Panc1 (cell line): ENCODE measurements around the gene ROBO2. TPM values are rescaled to one million over a fixed set of nuclear protein-coding genes. Genes with fewer than 3 reads are reported as not detected.

Experiments used
- ATAC-seq: fragments of 200-7000 bp; cut with Tn5 transposase; 2 replicates; pipeline ENCODE4 v1.9.1; 2020; ENCODE audit warnings: mild to moderate bottlenecking, moderate library complexity
- BruUV-seq: library from RNA; stranded (reverse); fragments of 400-500 nt; replicated peaks from 2 replicates; lab custom pipeline; 2021; lab: Mats Ljungman, UMichigan
- CTCF ChIA-PET: fragments of 300-600 bp; sonication (Branson Sonifier 250); formaldehyde crosslinking; loops from one replicate; lab custom pipeline; 2022; ENCODE audit warnings: antibody characterized with exemption; lab: Charles Lee
- POLR2A ChIA-PET: fragments of 300-600 bp; sonication (Branson Sonifier 250); formaldehyde crosslinking; loops from one replicate; lab custom pipeline; 2022; ENCODE audit warnings: antibody characterized with exemption; lab: Charles Lee
- DNase-seq: peaks from one replicate; pipeline ENCODE4 v3.0.0-alpha.2; 2010; ENCODE audit warnings: low read depth, low spot score
- H3K27ac ChIP-seq: 2 replicates; pipeline ENCODE4 v1.5.1; 2011; ENCODE audit warnings: mild to moderate bottlenecking, low read length, inconsistent platforms
- H3K27me3 ChIP-seq: fragments of 200-500 bp; sonication (Bioruptor generic); 2 replicates; pipeline ENCODE4 v1.6.0; 2014; ENCODE audit warnings: low read length, inconsistent platforms; ENCODE audit not compliant: control insufficient read depth, insufficient read depth
- H3K36me3 ChIP-seq: fragments of 200-500 bp; sonication (Bioruptor generic); 2 replicates; pipeline ENCODE4 v1.5.1; 2014; ENCODE audit warnings: inconsistent platforms, mild to moderate bottlenecking, low read length, moderate library complexity; ENCODE audit not compliant: control insufficient read depth, insufficient read depth
- H3K4me1 ChIP-seq: 2 replicates; pipeline ENCODE4 v1.5.1; 2011; ENCODE audit warnings: inconsistent platforms, mild to moderate bottlenecking, low read length, moderate library complexity; ENCODE audit not compliant: control insufficient read depth, insufficient read depth
- H3K4me3 ChIP-seq, 2 experiments: 2 replicates each; pipeline ENCODE4 v1.5.1; 2011 to 2012; ENCODE audit warnings: low read depth in 2 of 2, low read length in 2 of 2, mild to moderate bottlenecking in 2 of 2, inconsistent platforms in 1 of 2, moderate library complexity in 1 of 2
- H3K9me3 ChIP-seq: fragments of 200-500 bp; sonication (Bioruptor generic); 2 replicates; pipeline ENCODE4 v1.5.1; 2014; ENCODE audit warnings: low read depth, mild to moderate bottlenecking, inconsistent platforms, low read length, moderate library complexity; ENCODE audit not compliant: control insufficient read depth, insufficient read depth
- CTCF ChIP-seq: fragments of 450-650 bp; IDR thresholded peaks from 2 replicates; pipeline ENCODE4 v1.5.1; 2017; ENCODE audit warnings: mild to moderate bottlenecking
- POLR2AphosphoS5 ChIP-seq: IDR thresholded peaks from 2 replicates; pipeline ENCODE4 v1.6.1; 2012; ENCODE audit warnings: mild to moderate bottlenecking, low read depth, low read length, moderate library complexity
- SIN3A ChIP-seq: IDR thresholded peaks from 2 replicates; pipeline ENCODE4 v1.6.1; 2012; ENCODE audit warnings: low read depth, mild to moderate bottlenecking, low read length, moderate library complexity, borderline replicate concordance; ENCODE audit not compliant: insufficient read depth
- TCF7L2 ChIP-seq: IDR thresholded peaks from 2 replicates; pipeline ENCODE4 v1.6.1; 2011; ENCODE audit warnings: mild to moderate bottlenecking, low read depth, low read length, inconsistent platforms
- in situ Hi-C: cut with HindIII; loops from 2 replicates; pipeline ENCODE4 v1.10.0; 2016; ENCODE audit warnings: low sequenced_read_pairs, low pct_unique_long_range_greater_than_20kb
- intact Hi-C: fragments of 100-400 bp; cut with micrococcal nuclease; formaldehyde crosslinking; loops from one replicate; pipeline ENCODE4 v1.10.0; 2022; ENCODE audit not compliant: unreplicated experiment
- total RNA-seq: library from RNA; stranded (reverse); gene quantifications from one replicate; pipeline ENCODE4 v1.2.1, GENCODE V29; 2021; ENCODE audit not compliant: unreplicated experiment
- TF ChIP-seq, protein P1 (sequence below), 2 experiments: IDR thresholded peaks; 2 replicates each; pipeline ENCODE4 v1.6.1; 2011 to 2012; ENCODE audit warnings: low read depth in 2 of 2, control low read depth in 1 of 2, low read length in 1 of 2, mild to moderate bottlenecking in 1 of 2, moderate library complexity in 1 of 2; ENCODE audit not compliant: insufficient read depth in 1 of 2

ROBO2 gene
- total RNA-seq, 1 experiment from 2014 or later, result 1.3 TPM

DNA sequence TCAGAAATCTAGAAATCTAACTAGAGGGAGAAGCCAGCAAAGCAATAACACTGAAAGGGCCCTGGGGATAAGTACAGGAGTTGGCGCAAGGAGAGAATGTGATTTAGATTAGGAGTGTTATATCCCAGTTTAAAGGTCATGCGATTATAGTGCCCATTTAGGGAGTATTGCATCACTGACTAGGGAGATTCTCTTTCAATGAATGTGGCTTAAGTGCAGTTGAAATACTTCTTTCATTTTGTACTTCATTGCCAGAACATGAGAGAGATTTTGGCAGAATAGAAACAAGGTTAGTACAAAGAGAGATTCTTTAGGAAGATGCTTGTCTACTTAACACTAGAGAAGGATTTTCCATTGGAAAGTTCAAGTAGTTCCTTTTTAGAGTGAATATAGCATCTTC, 13.9 kb downstream of the ROBO2 start:
- ChIA-PET POLR2A (no interaction called here), CTCF (no interaction called here)
- TF ChIP-seq, protein P1, sequence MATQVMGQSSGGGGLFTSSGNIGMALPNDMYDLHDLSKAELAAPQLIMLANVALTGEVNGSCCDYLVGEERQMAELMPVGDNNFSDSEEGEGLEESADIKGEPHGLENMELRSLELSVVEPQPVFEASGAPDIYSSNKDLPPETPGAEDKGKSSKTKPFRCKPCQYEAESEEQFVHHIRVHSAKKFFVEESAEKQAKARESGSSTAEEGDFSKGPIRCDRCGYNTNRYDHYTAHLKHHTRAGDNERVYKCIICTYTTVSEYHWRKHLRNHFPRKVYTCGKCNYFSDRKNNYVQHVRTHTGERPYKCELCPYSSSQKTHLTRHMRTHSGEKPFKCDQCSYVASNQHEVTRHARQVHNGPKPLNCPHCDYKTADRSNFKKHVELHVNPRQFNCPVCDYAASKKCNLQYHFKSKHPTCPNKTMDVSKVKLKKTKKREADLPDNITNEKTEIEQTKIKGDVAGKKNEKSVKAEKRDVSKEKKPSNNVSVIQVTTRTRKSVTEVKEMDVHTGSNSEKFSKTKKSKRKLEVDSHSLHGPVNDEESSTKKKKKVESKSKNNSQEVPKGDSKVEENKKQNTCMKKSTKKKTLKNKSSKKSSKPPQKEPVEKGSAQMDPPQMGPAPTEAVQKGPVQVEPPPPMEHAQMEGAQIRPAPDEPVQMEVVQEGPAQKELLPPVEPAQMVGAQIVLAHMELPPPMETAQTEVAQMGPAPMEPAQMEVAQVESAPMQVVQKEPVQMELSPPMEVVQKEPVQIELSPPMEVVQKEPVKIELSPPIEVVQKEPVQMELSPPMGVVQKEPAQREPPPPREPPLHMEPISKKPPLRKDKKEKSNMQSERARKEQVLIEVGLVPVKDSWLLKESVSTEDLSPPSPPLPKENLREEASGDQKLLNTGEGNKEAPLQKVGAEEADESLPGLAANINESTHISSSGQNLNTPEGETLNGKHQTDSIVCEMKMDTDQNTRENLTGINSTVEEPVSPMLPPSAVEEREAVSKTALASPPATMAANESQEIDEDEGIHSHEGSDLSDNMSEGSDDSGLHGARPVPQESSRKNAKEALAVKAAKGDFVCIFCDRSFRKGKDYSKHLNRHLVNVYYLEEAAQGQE (IDR thresholded peaks at IDR 0.05; ENCODE audit: insufficient read depth in 1 of 2, low read depth in 2 of 2, low read length in 1 of 2), result no peak
- TF ChIP-seq SIN3A, result no peak
- TF ChIP-seq POLR2AphosphoS5, result no peak
- no peak for TF ChIP-seq CTCF
- TF ChIP-seq TCF7L2, result no peak
- no peaks in the 10 kb centered on the region for H3K36me3 ChIP-seq
- ATAC-seq, result no peak
- BruUV-seq, result no TSS peak
- intact Hi-C loops (no loop called here), in situ Hi-C loops (no loop called here)
- H3K27me3 ChIP-seq, result no peaks in the 10 kb centered on the region
- no peak overlapping the region for H3K27ac ChIP-seq
- H3K9me3 ChIP-seq, result no peaks in the 10 kb centered on the region
- no peak for DNase-seq
- no peaks in the 10 kb centered on the region for H3K4me1 ChIP-seq
- no peak overlapping the region for H3K4me3 ChIP-seq

DNA sequence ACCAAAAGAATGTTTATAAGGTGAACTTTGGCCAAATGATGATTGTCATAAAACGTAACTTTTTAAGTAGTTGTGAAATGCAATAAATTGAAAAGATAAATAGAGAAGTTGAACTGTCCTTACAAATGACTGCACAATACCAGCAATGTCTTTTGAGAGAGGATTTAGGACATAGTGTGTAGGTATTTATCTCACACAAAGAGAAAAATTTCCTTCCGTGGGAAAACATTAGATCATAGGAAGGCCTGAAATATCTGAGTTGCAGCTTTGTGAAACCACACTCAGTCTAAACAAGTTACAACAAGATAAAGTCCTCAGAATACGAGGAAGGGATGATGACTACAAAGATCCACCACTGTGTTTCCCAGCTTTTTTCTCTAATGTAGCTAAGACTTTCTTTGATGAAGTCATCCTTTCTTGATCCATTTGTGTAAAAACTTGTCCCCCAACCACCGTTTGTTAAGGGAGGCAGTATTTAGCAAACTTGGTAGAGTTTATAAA, 16.0 kb downstream of the ROBO2 start:
- in situ Hi-C loops, result no loop called here
- no peaks in the 10 kb centered on the region for H3K36me3 ChIP-seq
- no peak for TF ChIP-seq SIN3A
- no peak for TF ChIP-seq TCF7L2
- TF ChIP-seq POLR2AphosphoS5, result no peak
- TF ChIP-seq CTCF, result no peak
- TF ChIP-seq, protein P1 (IDR thresholded peaks at IDR 0.05; ENCODE audit: insufficient read depth in 1 of 2, low read depth in 2 of 2, low read length in 1 of 2), result no peak
- intact Hi-C loops, result no loop called here
- no peaks in the 10 kb centered on the region for H3K27me3 ChIP-seq
- DNase-seq (no peak), ATAC-seq (no peak)
- POLR2A ChIA-PET, result no interaction called here
- no peaks in the 10 kb centered on the region for H3K4me1 ChIP-seq
- H3K27ac ChIP-seq, result no peak overlapping the region
- H3K9me3 ChIP-seq, result no peaks in the 10 kb centered on the region
- no TSS peak for BruUV-seq
- CTCF ChIA-PET, result no interaction called here
- no peak overlapping the region for H3K4me3 ChIP-seq
